ENCODE measurements around the gene PGP. TPM values are rescaled to one million over a fixed set of nuclear protein-coding genes. Genes with fewer than 3 reads are reported as not detected.

Gene PGP
- total RNA-seq, 1 experiment from 2014 or later = 38.3 TPM

DNA sequence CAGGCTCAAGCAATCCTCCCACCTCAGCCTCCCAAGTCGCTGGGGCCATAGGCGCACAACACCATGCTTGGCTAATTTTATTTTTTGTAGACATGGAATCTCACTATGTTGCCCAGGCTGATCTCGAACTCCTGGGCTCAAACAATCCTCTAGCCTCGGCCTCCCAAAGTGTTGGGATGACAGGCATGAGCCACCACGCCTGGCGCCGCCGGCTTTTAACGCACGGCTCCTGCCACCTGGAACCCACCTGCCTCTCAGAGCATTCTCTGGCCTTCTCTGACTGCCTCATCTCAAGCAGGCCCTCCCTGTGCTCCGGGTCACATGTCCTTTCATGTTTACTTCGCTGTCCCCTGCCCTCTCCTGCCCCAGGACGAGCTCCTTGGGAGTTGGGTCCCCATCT lies 28.6 kb downstream of the PGP start:
- H3K18ac ChIP-seq (ENCODE audit: insufficient read length, low read depth, low read length) = no peak overlapping the region
- no peak overlapping the region for H2BK15ac ChIP-seq (ENCODE audit: low read depth, low read length)
- H3K56ac ChIP-seq (ENCODE audit: insufficient read length, low read depth, low read length) = no peak overlapping the region
- no peak overlapping the region for H3K9ac ChIP-seq (ENCODE audit: extremely low read depth, insufficient read length, low read length)
- H3K23me2 ChIP-seq (ENCODE audit: insufficient read length, low read depth, low read length, poor library complexity, severe bottlenecking) = no peaks in the 10 kb centered on the region
- H2BK120ac ChIP-seq (ENCODE audit: low read depth, low read length, poor library complexity, severe bottlenecking) = no peak overlapping the region
- Mint-ChIP-seq H3K4me1 (peaks cover 3 to 9% of the 10 kb centered on the region in 2 experiments), H3K27me3 (ENCODE audit: low read depth) (no peaks in the 10 kb centered on the region; the same call in 1 of the 2 replicates), H3K9me3 (no peaks in the 10 kb centered on the region), H3K36me3 (ENCODE audit: insufficient read depth in 1 of 3, low read depth in 3 of 3) (peaks cover 0 to 9% (median 4%) of the 10 kb centered on the region in 3 experiments; a peak in 3 of 7 replicates), H3K4me3 (no peak overlapping the region), H3K27ac (no peak overlapping the region; a peak in 1 of 7 replicates)
- H4K5ac ChIP-seq (ENCODE audit: insufficient read length, low read depth, low read length) = no peak overlapping the region
- no CpG with 5 or more reads among the region's 13 CpGs for WGBS (ENCODE audit: extremely low coverage, insufficient read length, low lambda C conversion rate)
- H3K27ac ChIP-seq (ENCODE audit: insufficient read length, low read depth, low read length) = no peak overlapping the region
- DNase-seq = no peak
- H2BK12ac ChIP-seq (ENCODE audit: insufficient read length, low read depth, low read length) = no peak overlapping the region
- H3K79me2 ChIP-seq (ENCODE audit: insufficient read depth, low read length) = no peaks in the 10 kb centered on the region
- H4K91ac ChIP-seq (ENCODE audit: insufficient read length, low read depth, low read length) = no peak overlapping the region
- no peak overlapping the region for H3K4ac ChIP-seq (ENCODE audit: low read depth, low read length)
- H2BK5ac ChIP-seq (ENCODE audit: insufficient read length, low read length) = no peak overlapping the region
- H3K79me1 ChIP-seq (ENCODE audit: insufficient read depth, low read depth, low read length, poor library complexity, severe bottlenecking) = no peaks in the 10 kb centered on the region
- H4K20me1 ChIP-seq (ENCODE audit: control insufficient read depth, insufficient read depth, insufficient read length) = peaks cover 3% of the 10 kb centered on the region
- no peak overlapping the region for H3T11ph ChIP-seq (ENCODE audit: low read length)
- H4K8ac ChIP-seq (replicated peaks; ENCODE audit: insufficient read length, low read depth, low read length) = no peak overlapping the region
- H2AK5ac ChIP-seq (ENCODE audit: insufficient read length, low read length) = no peak overlapping the region
- H3K14ac ChIP-seq (ENCODE audit: insufficient read depth, low read length) = no peak overlapping the region
- no peaks in the 10 kb centered on the region for H3K27me3 ChIP-seq (ENCODE audit: insufficient read depth, low read length)
- no peak overlapping the region for H3K23ac ChIP-seq (ENCODE audit: insufficient read length, low read depth, low read length)
- H2BK20ac ChIP-seq (ENCODE audit: low read depth, low read length, poor library complexity, severe bottlenecking) = no peak overlapping the region
- no peak overlapping the region for H3K4me2 ChIP-seq (ENCODE audit: insufficient read depth, insufficient read length, low read length)
- H3K4me1 ChIP-seq (ENCODE audit: insufficient read depth, low read length) = no peaks in the 10 kb centered on the region
- TF ChIP-seq CTCF (conservative IDR thresholded peaks at IDR 0.05) = no peak
- H3K9me3 ChIP-seq (ENCODE audit: control insufficient read depth, low read depth, low read length) = no peaks in the 10 kb centered on the region
- H2AFZ ChIP-seq (ENCODE audit: low read length) = no peak overlapping the region

Data from H9 (cell line).